Measurements from ENCODE around the gene PPP1R3F. TPM values are rescaled to one million over a fixed set of nuclear protein-coding genes. Genes with fewer than 3 reads are reported as not detected.
"Not testable (repeated sequence)": the region's sequence is repeated elsewhere in the genome, so short reads cannot be mapped to it uniquely, and the experiment has no call there.

Gene PPP1R3F
- total RNA-seq, 1 donor from 2014 or later: 25.3 TPM

DNA sequence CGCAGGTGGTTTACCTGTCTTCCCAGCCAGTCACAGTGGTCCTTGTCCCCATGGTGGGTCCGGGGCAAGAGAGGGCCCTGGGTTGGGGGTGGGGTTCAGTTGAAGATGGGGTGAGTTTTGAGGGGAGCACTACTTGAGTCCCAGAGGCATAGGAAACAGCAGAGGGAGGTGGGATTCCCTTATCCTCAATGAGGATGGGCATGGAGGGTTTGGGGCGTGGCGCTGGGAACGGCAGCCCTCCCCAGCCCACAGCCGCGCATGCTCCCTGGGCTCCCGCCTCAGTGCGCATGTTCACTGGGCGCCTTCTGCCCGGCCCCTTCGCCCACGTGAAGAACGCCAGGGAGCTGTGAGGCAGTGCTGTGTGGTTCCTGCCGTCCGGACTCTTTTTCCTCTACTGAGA is 61.7 kb downstream of the PPP1R3F start, which contains the start of gene GAGE13:
GAGE13 (plus strand) TSS at position 301 of the 400 bp plus-strand sequence. CDS start 1,156 bp downstream, outside the sequence.
- intact Hi-C loops (cut with micrococcal nuclease); H3K4me3 ChIP-seq; H3K9me3 ChIP-seq (replicated peaks); H3K27me3 ChIP-seq (ENCODE audit: low read depth); H3K27ac ChIP-seq (replicated peaks); DNase-seq; H3K4me1 ChIP-seq; H3K36me3 ChIP-seq: not testable (repeated sequence)

GRCh38 chrX:49331841-49332240 is 62.2 kb downstream of the PPP1R3F start:
- H3K36me3 ChIP-seq; H3K9me3 ChIP-seq (replicated peaks); intact Hi-C loops (cut with micrococcal nuclease); H3K4me3 ChIP-seq; H3K27me3 ChIP-seq (ENCODE audit: low read depth); H3K4me1 ChIP-seq; H3K27ac ChIP-seq (replicated peaks): not testable (repeated sequence)
- DNase-seq: peak; percentile 18

Other genes starting within 250 kb of the PPP1R3F start
- gene TFE3, start 226.4 kb upstream of the PPP1R3F start, total RNA-seq: 19.2 TPM
- gene CCDC120, start 210.8 kb upstream of the PPP1R3F start, total RNA-seq: 1.6 TPM
- 8.7 TPM for gene PRAF2, start 195.8 kb upstream of the PPP1R3F start, total RNA-seq
- 80.4 TPM for gene WDR45, start 189.9 kb upstream of the PPP1R3F start, total RNA-seq
- 18.1 TPM for gene GPKOW, start 146.1 kb upstream of the PPP1R3F start, total RNA-seq
- 2.4 TPM for gene MAGIX, start 107.0 kb upstream of the PPP1R3F start, total RNA-seq
- gene PLP2, start 97.9 kb upstream of the PPP1R3F start, total RNA-seq: 42.1 TPM
- 9.7 TPM for gene PRICKLE3, start 83.4 kb upstream of the PPP1R3F start, total RNA-seq
- 1.6 TPM for gene SYP, start 69.6 kb upstream of the PPP1R3F start, total RNA-seq
- 0.08 TPM for gene CACNA1F, start 36.5 kb upstream of the PPP1R3F start, total RNA-seq
- gene CCDC22, start 34.3 kb upstream of the PPP1R3F start, total RNA-seq: 10.6 TPM
- gene FOXP3, start 5.1 kb upstream of the PPP1R3F start, total RNA-seq: not detected
- gene GAGE10, start 33.9 kb downstream of the PPP1R3F start, total RNA-seq: not detected
- gene GAGE12J, start 52.2 kb downstream of the PPP1R3F start, total RNA-seq: not detected
- gene GAGE13, start 61.8 kb downstream of the PPP1R3F start, total RNA-seq: not detected